ENCODE measurements around the gene CDK5RAP2.

Gene CDK5RAP2

DNA sequence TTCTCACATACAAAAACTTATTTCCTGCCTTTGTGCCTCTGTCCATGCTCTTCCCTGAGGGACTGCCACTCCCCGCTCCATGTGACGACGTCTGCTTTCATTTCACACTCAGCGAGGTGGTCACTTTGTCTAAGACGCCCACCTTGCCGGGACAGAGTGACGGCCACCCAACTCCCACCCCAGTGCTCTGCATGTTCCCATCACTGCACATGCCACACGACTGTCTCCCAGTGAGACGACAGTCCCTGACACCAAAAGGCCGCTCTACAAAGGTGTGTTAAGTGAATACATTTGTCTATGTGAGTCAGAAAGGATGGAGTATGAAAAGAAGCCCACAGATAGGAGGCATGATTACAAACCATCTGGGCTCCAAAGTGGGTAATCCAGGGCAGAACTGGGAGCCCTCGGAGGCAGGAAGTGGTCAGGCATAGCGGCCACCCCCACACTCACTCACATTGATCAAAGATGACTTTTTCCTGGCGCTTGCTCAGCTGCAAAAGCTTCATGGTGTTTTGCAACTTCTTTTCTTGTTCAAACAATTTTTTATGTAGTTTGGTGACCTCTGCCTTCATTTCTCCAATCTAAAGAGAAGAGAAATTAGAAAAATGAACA lies 185.8 kb downstream of the CDK5RAP2 start:
- no peak for DNase-seq

DNA sequence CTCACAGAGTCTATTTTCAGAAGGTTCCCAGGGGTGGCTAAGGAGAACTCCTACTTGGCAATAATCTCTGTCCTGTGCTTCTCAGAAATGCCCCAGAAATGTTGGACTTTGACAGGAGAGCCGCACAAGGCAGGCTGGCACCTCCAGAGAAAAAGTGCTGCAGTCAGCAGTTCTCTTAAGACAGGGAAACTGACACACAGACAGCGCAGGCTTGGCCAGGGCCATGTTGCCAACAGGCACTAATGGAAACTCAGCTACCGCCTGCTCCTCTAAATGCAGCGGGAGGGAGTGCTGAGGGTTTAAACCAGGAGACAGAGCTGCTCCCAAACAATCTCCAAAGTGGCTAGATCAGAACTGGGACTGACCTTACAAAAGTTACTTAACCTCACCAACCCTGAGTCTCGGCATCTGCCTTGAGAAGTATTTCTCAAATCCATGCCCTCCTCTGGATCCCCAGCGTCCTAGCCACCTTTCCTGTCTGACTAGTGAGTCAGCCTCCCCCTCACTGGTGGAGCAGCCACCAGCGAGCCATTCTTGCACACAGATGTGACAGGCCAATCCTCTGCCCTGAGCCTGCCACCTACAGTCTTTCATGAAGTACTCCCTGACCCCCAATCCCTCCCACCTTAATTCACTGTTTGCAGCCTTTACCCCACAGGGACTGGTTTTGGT lies 186.4 kb downstream of the CDK5RAP2 start:
- no peak for DNase-seq

DNA sequence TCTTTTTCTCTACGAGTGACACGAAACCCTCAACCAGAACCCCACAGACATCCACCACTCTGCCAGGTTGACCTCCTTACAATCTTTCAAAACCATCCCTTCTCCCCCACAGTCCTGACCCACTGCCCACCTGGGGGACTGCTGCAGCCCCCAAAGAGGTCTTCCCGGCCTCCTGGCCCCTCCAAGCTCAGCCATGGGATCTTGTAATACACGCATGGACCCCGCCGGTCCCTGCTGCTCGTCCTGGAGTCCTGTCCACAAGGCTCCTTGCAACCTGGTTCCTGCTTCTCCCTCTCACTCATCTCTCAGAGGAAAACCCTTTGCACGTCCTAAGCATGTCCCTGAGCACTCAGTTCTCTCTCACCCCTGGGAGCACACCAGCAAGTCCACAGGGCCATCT lies 187.3 kb downstream of the CDK5RAP2 start:
- no peak for DNase-seq

DNA sequence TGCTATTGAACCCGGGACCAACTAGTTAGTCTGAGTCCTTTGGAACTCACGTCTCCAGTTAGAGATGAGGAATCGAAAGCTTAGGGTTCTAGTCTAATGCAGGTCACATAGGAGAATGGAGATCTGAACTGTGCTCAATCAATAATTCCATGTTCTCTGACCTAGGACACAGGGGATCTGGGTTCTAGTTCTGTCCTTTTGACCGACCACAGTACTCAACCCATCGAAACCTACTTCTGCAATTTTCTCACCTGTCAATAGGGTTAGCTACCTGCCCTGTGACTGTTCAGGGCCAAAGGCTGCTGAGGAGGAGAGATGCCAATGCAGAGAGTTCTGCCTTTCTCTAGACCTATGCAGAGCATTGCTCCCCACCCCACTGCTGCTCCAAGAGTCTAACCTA lies 187.7 kb downstream of the CDK5RAP2 start:
- DNase-seq, result no peak

DNA sequence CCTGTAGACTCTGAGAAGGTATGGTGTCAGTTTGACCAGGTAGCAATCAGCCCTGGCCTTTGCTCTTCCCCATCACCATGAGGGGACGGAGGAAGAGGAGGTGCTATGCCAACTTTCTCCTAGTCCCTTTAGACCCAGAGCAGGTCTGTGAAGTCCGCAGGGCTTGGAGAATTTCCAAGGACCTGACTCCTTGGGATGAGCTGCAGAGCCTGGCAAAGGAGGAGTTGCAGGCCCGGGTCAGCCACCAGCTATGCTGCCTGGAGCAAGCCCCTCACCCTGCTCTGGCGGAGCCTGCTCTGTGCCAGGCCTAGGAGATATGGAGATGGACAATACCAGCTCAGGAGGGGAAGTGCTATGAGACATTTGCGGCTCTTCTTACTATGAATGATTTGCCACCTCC lies 188.3 kb downstream of the CDK5RAP2 start:
- DNase-seq, result no peak

DNA sequence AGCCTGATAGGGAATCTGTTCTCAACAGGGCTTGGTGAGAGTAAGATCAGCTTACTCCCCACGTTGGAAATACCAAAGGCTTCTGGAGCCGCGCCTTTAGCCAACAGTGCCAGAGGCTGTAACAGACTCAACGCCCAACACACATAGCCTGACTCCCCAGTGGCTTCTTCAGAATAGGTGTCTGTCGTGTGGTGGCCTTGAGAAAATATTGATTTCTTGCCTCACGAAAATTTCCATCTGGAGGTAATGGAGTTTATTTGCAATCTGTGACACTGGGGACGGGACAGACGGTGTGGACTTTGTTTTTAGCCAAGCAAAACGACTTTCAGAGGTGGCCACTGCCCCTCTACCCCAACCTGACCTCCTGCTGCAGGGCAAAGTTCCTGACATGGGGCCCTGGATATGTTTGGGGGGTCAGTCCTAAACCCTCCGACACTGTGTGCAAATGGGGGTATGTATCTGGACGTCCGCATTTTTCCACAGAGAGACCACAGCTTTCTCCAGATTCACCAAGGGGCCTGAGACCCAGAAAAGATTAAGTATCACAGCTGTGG lies 189.3 kb downstream of the CDK5RAP2 start:
- DNase-seq, result no peak

DNA sequence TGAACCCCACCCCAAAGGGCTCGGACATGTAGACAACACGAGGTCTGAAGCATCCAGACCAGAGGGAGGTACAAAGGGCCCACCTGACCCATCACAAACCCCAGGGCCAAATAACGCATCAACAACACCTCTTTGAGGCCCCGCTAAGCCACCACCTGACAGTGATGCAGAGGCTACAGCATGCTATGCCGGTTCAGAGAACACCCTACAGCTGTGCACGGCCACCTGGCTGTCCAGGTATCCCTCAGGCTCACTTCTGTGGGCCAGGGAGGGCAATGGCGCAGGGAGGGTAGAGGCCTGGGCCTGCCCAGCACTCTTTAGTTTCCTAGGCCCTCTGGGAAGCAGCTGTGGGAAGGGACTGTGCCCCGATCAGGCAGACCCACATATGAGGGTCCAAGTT lies 190.1 kb downstream of the CDK5RAP2 start:
- no peak for DNase-seq

DNA sequence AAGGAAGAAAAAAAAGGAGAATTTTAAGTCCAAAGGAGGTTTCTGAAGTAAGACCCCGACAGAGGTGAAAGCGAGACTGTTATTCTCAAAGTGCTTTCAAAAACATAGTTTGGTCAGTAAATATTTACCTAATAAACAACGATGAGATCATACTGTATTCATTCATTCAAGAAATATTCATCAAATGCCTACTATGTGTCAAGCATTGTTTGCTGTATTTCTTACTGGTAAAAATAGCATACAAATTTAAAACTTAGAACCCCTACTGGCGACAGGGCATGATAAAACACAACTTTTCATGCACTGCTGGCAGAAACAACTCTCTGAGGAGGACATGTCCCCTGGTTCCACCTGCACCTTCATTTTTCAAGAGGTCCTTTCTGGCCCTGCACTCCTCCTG lies 190.7 kb downstream of the CDK5RAP2 start:
- no peak for DNase-seq

DNA sequence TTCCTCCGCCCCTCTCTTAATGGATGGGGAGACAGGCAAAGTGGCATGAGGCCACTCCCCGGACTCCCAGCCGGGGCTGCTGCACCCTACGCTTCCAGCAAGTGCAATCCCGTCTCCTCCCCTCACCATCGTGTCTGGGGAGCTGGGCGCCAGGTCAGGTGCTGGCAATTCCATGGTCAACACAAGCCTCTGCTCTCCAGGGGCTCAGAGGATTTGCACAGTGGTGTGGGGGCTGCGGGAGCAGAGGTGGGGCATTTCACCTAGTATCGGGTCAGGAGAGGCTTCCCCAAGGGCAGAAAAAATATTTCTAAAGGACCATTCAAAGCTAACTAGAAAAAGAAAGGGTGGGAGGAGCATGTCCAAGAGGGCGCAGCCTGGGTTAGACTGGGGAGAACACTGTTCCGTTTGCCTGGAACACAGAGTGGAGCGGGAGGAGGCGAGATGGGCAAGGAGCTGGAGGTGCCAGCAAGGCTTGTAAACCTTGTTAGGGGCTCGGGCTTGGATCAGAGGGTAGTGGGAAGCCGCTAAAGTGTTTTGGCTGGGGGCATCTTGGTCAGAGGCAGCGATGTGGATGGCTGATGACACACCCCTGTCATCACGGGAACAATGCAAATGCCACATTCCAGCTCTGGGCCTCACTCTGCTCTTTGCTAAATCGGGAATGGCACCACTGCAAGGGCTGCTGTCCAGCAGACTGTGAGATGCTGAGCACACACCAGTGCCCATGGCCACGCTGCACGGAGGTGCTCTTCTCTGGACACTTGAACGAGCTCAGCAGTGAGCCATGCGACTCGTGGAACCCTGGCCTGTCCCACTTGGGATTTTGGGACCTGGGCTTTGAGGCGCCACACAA lies 191.7 kb downstream of the CDK5RAP2 start:
- DNase-seq, result no peak

DNA sequence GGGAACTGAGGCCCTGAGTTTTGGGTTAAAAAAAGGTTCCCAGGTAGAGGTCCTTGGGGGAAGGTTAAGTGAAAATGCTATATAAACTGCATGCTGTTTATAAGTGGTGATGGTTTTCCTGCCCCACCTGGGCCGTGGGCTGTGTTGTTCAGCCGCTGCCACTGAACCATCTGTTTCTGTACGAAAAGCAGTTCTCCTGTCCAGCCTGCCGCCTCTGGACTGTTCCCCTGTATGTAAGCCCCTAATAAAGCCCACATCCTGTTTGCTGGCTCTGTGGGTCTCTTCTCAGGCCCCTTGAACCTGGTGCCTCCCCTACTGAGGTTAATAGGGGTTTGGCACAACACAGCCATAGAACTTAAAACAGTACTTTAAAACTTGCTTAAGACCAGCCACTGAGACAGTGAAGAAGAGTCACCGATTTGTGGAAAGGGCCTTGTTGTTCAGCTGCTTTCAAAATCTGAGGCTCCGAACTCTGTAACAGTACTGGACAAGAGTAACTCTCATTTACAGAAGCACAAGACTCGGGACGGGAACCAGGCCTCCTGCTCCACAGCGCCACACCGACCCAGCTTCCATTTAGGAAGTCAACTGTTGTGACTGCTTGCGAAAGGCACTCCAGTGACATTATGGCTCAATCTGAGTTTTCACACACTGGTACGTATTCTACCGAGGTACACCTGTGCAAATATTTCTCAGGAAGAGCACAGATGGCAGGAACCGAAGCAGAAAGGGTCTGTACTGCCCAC lies 192.5 kb downstream of the CDK5RAP2 start:
- DNase-seq, result peak; percentile 92

DNA sequence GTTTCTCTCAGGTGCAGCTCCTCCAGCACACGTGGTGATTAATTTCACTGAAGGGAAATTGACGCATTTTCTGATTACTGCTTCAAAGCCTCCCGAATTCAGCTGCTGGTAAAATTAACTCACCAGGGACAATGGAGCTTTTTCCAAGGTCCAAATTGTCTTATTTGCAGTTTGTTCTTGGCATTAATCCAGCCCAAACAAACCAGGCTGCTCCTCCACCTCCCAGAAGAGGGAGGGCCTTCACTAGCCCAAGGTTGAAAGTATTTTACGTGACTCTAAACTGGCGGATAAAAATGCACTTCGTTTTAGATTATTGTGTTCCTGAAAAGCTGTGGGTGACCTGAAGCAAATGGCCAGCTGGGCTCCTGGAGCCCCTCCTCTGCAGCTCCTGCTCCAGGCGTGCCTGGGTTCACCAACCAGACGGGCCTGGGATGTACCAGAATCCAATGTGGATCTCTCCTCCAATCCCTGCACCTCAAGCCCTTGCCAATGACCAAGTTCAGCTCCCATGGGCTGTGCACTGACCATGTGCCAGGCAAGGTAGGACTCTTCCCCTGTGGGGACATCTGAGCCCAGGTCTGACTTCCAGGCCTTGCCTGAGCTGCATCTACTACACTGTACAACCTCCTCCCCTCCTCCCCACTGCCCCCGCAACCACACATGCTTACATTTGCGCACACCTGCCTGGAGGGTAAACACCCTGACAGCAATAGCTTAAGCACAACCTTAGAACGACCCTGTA lies 193.4 kb downstream of the CDK5RAP2 start:
- peak; percentile 94 for DNase-seq

DNA sequence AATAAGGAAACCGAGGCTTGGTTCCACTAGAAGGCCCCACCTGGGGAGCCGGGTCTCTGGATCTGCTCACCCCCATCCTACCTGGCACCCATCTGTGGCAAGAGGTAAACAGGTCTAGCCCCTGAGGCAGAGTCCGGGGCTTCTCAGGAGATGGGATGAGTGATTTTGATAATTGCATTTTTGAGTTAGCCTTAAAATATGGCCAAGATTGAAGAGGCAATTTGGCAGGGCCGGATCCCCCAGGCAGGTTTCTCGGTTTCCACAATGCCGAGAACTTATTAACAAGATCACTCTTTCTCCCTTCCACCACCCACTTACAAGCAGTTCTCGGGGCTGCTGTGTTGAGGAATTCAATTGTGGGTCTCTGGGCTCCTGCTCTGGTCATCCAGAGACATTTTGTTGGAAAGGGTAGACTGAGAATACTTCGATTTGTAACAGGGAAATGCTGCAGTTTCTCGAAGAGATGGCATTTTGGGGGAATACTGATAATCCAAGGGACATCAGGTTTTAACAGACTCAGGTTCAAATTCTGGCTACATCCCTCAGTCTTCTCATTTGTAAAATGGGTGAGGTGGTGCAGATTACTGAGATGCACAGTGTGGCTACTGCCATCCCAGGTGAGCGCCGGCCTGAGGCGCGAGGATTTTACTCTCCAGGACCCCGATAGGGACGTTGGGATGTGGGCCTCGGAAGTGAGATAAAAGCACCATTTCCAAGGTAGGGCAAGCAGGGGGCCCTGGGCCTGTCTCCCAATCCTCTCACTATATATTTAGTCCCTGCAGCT lies 194.2 kb downstream of the CDK5RAP2 start:
- no peak for DNase-seq

DNA sequence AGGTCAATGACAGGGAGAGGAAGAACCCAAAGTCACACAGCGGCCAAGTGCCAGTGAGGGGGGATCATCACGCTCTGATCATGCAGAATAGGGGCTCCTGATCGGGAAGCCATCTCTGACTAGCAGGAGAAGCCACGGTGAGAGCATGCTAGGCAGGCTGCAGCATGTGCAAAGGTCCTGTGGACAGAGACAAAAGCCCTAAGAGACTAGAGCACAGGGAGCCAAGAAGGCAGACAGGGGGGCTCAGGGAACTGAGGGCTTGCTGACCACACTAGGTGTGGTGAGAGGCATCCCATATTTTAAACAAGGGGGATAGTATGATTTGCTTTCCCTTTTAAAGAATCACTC lies 195.1 kb downstream of the CDK5RAP2 start:
- DNase-seq, result no peak

DNA sequence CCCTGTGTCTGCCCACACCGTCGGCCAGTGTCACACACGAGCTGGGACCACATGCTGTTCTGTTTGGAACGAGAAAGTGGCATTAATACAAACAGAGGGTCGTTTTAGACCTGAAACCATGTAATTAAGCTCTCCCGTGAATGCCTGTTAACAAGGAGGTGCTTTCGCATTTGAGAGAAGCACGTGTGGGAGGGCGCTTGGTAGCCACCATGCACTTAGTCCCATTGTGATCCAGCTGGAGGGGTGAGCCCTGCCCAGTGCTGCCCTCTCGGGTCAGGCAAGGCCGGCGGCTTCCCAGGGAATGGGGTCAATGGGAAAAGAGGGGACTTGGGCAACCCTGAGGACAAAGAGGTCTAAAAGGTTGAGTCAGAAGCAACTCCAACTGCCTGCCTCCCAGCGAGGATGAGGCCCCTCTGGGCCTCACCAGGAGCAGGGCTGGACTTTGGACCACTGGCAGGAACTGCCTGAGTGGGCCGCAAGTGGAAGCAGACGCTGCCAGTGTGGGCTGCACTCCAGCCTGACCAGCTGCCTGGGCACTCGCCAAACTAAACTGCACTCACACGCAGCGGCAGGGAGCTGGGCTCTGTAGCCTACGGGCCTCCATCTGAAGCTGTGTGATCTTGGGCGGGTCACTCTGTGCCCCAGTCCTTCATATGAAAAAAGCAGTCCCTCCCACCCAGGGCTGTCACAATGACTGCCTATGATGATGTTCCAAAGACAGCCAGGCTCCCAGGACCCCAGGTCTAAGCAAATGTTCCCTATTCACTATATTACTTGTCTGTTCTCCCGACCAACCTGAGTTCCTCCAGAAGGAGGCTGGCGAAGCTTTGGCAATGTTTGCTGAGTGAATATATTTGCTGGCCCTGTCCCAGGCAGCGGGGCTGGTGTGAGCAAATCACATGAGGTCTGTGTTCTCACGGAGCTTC lies 195.7 kb downstream of the CDK5RAP2 start:
- DNase-seq, result peak; percentile 83

DNA sequence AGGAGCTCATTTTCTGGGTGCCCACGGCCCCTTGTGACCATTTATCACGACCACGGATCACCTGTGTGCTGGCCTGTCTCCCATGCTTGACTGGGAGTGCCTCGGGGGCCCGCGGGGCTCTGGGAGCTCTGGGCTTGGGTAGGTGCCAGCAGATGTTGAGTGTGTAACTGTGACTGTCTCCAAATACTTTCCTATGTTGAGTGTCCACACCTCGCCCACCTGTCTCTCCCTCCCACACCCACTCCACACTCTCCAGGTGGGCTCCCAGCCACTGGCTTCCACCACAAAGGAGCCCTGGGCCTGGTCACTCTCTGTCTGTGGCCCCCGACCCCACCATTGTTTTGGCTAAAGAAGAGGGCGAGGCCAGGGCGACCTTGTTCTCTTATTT lies 196.4 kb downstream of the CDK5RAP2 start:
- DNase-seq, result peak; percentile 81

DNA sequence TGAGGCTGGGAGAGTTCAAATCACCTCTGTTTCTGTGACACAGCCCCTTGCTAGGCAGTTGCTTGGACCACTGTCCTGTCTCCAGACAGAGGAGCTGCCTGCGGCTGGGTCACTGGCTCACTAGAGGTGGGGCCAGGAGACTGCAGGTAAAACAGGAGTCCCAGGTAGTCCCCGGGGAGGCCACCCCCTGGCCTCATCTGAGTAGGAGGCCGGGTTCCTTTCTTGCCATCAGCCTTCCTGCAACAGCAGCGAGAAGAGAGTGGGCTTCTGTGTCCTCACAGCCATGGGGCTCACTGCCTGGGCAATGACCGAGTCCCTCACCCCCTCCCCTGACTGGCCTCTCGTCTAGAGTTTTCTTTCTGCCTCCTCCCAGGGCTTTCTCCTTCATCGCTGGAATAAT lies 197.5 kb downstream of the CDK5RAP2 start:
- DNase-seq, result no peak

DNA sequence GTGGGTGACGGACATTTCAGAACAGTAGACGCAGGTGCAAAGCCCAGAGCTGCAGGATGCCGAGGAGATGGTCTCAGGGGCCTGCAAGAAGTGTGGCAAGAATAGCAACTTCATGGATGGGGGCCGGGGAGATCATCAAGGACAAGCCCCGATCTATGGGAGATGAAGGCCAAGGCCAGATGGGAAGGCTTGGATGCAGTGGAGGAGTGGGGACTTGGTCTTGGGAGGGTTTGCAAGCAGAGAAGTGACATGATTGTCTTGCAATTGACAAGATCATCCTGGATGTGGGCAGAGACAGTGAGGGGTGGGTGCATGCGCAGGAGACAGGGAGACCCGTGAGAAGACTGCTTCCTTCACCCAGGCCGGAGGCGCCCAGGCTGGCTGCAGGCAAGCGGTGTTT lies 198.1 kb downstream of the CDK5RAP2 start:
- no peak for DNase-seq

DNA sequence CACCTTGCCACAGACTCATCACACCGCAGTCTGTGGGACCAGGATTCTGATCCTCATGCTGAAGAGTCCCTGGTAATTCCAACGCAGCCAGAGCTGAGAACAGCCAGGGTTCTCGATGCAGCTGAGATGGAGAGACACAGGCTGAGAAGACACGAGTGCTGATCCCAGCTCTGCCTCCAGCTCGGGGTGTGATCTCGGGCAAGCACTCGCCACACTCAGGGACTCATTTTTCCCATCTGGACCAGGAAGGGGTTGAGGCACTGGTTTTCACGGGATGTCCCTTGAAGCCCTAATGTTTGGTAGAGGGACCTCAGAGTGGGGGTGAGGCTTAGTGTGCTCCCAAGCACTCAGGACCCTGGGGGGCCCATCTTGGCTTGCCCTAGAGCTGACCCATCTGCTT lies 200.4 kb downstream of the CDK5RAP2 start:
- no peak for DNase-seq

DNA sequence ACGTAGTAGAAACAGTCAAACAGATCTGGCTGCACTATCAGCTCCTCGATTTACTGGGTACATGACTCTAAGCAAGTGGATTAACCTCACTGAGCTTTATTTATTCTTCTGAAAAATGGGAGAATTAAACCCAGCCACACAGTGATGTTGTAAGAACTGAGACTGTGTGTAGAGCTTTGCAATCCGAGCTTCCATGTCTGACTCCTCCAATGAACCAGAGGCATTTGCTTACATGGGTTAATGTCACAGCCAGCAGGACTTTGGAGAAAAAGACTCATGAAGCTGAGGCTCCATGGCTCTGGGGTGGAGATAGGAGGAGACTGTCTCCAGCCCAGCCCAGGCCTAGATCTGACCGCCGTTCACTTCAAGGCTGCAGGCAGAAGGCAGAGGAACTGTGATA lies 201.3 kb downstream of the CDK5RAP2 start:
- no peak for DNase-seq

Data from COR-L47 (cell line).